Right atrium auricular region (tissue), 2 donors: ENCODE data around the gene IL12RB1. TPM values are rescaled to one million over a fixed set of nuclear protein-coding genes. Genes with fewer than 3 reads are reported as not detected.

Experiments
- DNase-seq: peaks from one replicate; pipeline ENCODE4 v3.0.0-alpha.2; 2019; ENCODE audit warnings: low spot score
- H3K27ac ChIP-seq, 2 donors: fragments of 200-600 bp; sonication (generic); 1 replicate in 1 of 2; 2 replicates in 1 of 2; pipeline ENCODE4 v1.5.1; 2016 to 2019
- H3K27me3 ChIP-seq, 2 donors: fragments of 200-600 bp; sonication (generic); one replicate each; pipeline versions ENCODE4 v1.5.1 to v1.6.0; 2017 to 2019
- H3K36me3 ChIP-seq: fragments of 200-600 bp; sonication (generic); one replicate; pipeline ENCODE4 v1.5.1; 2016
- H3K4me1 ChIP-seq, 2 donors: fragments of 200-600 bp; sonication (generic); one replicate each; pipeline versions ENCODE4 v1.5.1 to v1.6.0; 2017 to 2019
- H3K4me3 ChIP-seq, 2 donors: fragments of 200-600 bp; sonication (generic); 1 replicate in 1 of 2; 2 replicates in 1 of 2; pipeline ENCODE4 v1.5.1; 2017 to 2019; ENCODE audit warnings: mild to moderate bottlenecking in 1 of 2, moderate library complexity in 1 of 2
- H3K9me3 ChIP-seq, 2 donors: fragments of 200-600 bp; sonication (generic); one replicate each; pipeline ENCODE4 v1.5.1; 2019
- total RNA-seq, 2 donors: library from RNA; depleted of rRNA; stranded (reverse); fragments of >200 nt; gene quantifications; one replicate each; pipeline ENCODE4 v1.1.0, GENCODE V29; 2016
- TF ChIP-seq, protein P1 (sequence below), 2 donors: fragments of 200-600 bp; sonication (generic); IDR thresholded peaks; one replicate each; pipeline ENCODE4 v1.5.1; 2019; ENCODE audit warnings: antibody characterized with exemption in 2 of 2

The IL12RB1 gene
- total RNA-seq, 2 donors from 2014 or later = 0.22 to 0.75 TPM

DNA sequence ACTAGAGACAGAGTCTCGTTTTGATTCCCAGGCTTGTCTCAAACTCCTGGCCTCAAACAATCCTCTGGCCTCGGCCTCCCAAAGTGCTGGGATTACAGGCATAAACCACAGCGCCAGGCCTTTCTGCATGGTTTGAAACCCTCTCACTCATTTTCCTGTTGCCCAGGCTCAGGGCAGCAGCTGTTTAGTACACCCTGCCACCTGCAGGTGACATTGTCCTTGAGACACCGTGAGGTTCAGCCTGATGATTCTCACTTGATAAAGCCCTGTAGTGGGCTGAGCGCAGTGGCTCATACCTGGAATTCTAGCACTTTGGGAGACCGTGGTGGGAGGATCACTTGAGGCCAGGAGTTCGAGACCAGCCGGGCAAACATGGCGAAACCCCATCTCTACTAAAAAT lies 12.5 kb downstream of the IL12RB1 start:
- no peaks in the 10 kb centered on the region for H3K36me3 ChIP-seq
- no peaks in the 10 kb centered on the region for H3K4me1 ChIP-seq
- H3K9me3 ChIP-seq = no peaks in the 10 kb centered on the region
- H3K27me3 ChIP-seq = no peaks in the 10 kb centered on the region
- H3K4me3 ChIP-seq = no peak overlapping the region
- H3K27ac ChIP-seq = no peak overlapping the region
- no peak for DNase-seq
- TF ChIP-seq, protein P1, sequence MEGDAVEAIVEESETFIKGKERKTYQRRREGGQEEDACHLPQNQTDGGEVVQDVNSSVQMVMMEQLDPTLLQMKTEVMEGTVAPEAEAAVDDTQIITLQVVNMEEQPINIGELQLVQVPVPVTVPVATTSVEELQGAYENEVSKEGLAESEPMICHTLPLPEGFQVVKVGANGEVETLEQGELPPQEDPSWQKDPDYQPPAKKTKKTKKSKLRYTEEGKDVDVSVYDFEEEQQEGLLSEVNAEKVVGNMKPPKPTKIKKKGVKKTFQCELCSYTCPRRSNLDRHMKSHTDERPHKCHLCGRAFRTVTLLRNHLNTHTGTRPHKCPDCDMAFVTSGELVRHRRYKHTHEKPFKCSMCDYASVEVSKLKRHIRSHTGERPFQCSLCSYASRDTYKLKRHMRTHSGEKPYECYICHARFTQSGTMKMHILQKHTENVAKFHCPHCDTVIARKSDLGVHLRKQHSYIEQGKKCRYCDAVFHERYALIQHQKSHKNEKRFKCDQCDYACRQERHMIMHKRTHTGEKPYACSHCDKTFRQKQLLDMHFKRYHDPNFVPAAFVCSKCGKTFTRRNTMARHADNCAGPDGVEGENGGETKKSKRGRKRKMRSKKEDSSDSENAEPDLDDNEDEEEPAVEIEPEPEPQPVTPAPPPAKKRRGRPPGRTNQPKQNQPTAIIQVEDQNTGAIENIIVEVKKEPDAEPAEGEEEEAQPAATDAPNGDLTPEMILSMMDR (IDR thresholded peaks at IDR 0.05) = no peak

DNA sequence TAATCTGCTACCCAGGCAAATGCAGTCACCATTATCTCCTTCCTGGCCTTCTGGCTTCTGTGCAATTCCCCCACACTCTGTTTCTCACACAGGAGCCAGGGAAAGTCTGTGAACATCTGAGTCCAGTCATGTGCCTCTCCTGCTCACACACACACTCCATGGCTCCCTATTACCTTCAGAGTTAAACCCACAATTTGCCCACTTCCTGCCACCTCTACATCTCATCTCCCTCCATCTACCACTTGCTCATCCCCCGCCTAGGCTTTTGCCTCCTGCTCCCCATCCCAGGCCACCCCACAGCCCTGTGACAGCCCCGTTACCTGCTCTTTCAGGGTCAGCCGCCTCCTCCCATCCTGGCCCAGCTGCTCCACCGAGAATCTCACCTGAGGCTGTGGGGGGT lies 13.5 kb downstream of the IL12RB1 start:
- Histone ChIP-seq H3K27ac (no peak overlapping the region), H3K4me1 (no peaks in the 10 kb centered on the region), H3K27me3 (no peaks in the 10 kb centered on the region), H3K4me3 (no peak overlapping the region), H3K36me3 (no peaks in the 10 kb centered on the region), H3K9me3 (no peaks in the 10 kb centered on the region)
- no peak for DNase-seq
- TF ChIP-seq, protein P1 (IDR thresholded peaks at IDR 0.05) = no peak

DNA sequence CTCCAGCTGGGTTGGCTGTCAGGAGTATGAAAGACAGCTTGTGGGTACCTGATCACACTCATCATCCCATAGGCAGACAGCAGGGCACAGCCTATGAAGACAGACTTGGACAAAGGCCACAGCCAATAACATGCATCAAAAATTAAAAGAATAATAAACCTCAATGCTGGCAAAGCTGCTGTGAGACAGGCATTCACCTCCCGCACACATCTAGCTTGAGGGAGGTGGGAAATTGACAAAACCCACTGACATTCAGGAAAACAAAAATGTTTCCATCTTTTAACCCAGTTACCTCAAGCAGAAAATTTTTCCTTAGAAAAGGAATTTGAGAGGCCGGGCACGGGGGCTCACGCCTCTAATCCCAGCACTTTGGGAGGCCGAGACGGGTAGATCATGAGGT lies 14.4 kb downstream of the IL12RB1 start:
- Histone ChIP-seq H3K27ac (no peak overlapping the region), H3K4me1 (no peaks in the 10 kb centered on the region), H3K36me3 (no peaks in the 10 kb centered on the region), H3K4me3 (no peak overlapping the region), H3K27me3 (no peaks in the 10 kb centered on the region), H3K9me3 (no peaks in the 10 kb centered on the region)
- DNase-seq = no peak
- TF ChIP-seq, protein P1 (IDR thresholded peaks at IDR 0.05) = no peak

DNA sequence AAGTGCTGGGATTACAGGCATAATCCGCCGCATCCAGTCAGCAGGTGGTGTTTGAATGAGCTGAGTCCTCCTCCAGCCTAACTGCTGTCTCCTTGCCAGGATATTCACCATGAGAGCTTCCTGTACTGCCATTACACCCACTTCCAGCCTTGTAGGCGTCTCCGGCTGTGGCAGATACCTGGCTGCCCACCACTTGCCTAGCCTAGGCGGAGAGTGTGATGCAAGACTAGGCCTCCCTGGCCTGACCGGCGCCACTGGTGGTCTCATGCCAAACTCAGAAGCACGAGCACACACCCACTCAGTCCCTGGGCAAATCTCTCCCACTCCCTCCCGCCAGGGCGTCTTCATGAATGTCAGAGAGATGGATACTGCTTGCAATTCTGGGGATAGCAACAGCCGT lies 16.6 kb downstream of the IL12RB1 start:
- Histone ChIP-seq H3K36me3 (no peaks in the 10 kb centered on the region), H3K27me3 (no peaks in the 10 kb centered on the region), H3K27ac (no peak overlapping the region), H3K9me3 (no peaks in the 10 kb centered on the region), H3K4me1 (no peaks in the 10 kb centered on the region), H3K4me3 (no peak overlapping the region)
- no peak for DNase-seq
- TF ChIP-seq, protein P1 (IDR thresholded peaks at IDR 0.05) = no peak

DNA sequence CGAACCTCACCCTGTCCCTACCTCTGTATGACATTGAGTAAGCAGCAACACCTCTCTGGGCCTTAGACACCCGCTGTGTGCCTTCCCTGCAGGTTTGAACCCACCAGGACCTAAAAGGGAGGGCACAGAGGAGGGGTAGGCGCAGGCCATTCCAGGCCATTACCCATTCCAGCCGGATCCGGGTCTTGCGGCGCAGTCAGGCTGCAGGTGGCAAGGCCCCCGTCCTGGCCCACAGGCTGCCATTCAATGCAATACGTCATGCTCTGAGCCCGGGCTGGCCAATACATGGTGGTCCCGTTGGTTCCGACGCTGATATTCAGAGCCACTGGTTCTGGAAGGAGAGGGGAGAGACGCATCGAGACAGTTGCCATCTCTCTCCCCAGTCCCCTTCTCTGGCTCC lies 17.4 kb downstream of the IL12RB1 start:
- H3K4me1 ChIP-seq = no peaks in the 10 kb centered on the region
- no peaks in the 10 kb centered on the region for H3K27me3 ChIP-seq
- no peak for DNase-seq
- H3K9me3 ChIP-seq = no peaks in the 10 kb centered on the region
- H3K27ac ChIP-seq = no peak overlapping the region
- no peak overlapping the region for H3K4me3 ChIP-seq
- TF ChIP-seq, protein P1 (IDR thresholded peaks at IDR 0.05) = no peak
- H3K36me3 ChIP-seq = no peaks in the 10 kb centered on the region

DNA sequence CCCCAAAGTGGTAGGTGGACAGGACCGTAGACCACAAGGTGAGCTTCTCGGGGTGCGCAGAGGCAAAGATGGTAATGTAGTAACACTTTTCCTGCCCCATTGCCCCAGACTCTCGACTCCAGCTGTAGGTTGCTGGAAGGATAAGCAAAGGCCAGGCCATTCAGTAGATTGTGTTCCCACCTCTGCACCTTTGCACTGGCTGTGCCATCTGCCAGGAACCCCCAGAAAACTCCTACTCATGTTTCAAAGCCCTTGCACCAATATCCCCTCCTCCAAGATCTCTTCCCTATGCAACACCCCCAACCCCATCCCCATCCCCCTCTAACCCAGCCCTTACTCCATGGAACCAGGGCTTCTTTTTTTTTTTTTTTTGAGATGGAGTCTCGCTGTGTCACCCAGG lies 18.3 kb downstream of the IL12RB1 start:
- H3K27ac ChIP-seq = no peak overlapping the region
- no peaks in the 10 kb centered on the region for H3K27me3 ChIP-seq
- no peak for DNase-seq
- H3K9me3 ChIP-seq = no peaks in the 10 kb centered on the region
- H3K36me3 ChIP-seq = no peaks in the 10 kb centered on the region
- no peak overlapping the region for H3K4me3 ChIP-seq
- H3K4me1 ChIP-seq = no peaks in the 10 kb centered on the region
- TF ChIP-seq, protein P1 (IDR thresholded peaks at IDR 0.05) = no peak
